ENCODE results near the gene RTN1.

RTN1 gene

GRCh38 chr14:59772233-59772632 lies 98.3 kb downstream of the RTN1 start:
- H3K4me3 ChIP-seq (ENCODE audit: severe bottlenecking), result no peak overlapping the region
- H3K27me3 ChIP-seq (ENCODE audit: insufficient read depth, poor library complexity, severe bottlenecking), result no peaks in the 10 kb centered on the region
- no peak for ATAC-seq (ENCODE audit: low read depth)
- TF ChIP-seq, protein P1, sequence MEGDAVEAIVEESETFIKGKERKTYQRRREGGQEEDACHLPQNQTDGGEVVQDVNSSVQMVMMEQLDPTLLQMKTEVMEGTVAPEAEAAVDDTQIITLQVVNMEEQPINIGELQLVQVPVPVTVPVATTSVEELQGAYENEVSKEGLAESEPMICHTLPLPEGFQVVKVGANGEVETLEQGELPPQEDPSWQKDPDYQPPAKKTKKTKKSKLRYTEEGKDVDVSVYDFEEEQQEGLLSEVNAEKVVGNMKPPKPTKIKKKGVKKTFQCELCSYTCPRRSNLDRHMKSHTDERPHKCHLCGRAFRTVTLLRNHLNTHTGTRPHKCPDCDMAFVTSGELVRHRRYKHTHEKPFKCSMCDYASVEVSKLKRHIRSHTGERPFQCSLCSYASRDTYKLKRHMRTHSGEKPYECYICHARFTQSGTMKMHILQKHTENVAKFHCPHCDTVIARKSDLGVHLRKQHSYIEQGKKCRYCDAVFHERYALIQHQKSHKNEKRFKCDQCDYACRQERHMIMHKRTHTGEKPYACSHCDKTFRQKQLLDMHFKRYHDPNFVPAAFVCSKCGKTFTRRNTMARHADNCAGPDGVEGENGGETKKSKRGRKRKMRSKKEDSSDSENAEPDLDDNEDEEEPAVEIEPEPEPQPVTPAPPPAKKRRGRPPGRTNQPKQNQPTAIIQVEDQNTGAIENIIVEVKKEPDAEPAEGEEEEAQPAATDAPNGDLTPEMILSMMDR (IDR thresholded peaks at IDR 0.05; ENCODE audit: poor library complexity, severe bottlenecking), result no peak
- no peak for DNase-seq (ENCODE audit: low spot score)
- H3K4me1 ChIP-seq (ENCODE audit: insufficient read depth, poor library complexity, severe bottlenecking), result peaks cover 26% of the 10 kb centered on the region
- H3K36me3 ChIP-seq (ENCODE audit: low read depth), result no peaks in the 10 kb centered on the region
- peak overlapping the region; percentile 50 for H3K27ac ChIP-seq (ENCODE audit: poor library complexity, severe bottlenecking)
- no peaks in the 10 kb centered on the region for H3K9me3 ChIP-seq (ENCODE audit: severe bottlenecking)

- no peaks in the 10 kb centered on the region for H3K9me3 ChIP-seq (ENCODE audit: severe bottlenecking)
- DNase-seq (ENCODE audit: low spot score) (no peak), ATAC-seq (ENCODE audit: low read depth) (peak; percentile 77)
- no peaks in the 10 kb centered on the region for H3K27me3 ChIP-seq (ENCODE audit: insufficient read depth, poor library complexity, severe bottlenecking)
- no peak overlapping the region for H3K4me3 ChIP-seq (ENCODE audit: severe bottlenecking)
- H3K4me1 ChIP-seq (ENCODE audit: insufficient read depth, poor library complexity, severe bottlenecking), result peaks cover 26% of the 10 kb centered on the region
- peak overlapping the region; percentile 50 for H3K27ac ChIP-seq (ENCODE audit: poor library complexity, severe bottlenecking)
- H3K36me3 ChIP-seq (ENCODE audit: low read depth), result no peaks in the 10 kb centered on the region
- TF ChIP-seq, protein P1 (IDR thresholded peaks at IDR 0.05; ENCODE audit: poor library complexity, severe bottlenecking), result no peak
Measured at GRCh38 chr14:59771577-59771976, 99.0 kb downstream of the RTN1 start.

GRCh38 chr14:59769586-59769985 lies 101.0 kb downstream of the RTN1 start:
- Histone ChIP-seq H3K27ac (ENCODE audit: poor library complexity, severe bottlenecking) (peak overlapping the region; percentile 53), H3K4me3 (ENCODE audit: severe bottlenecking) (no peak overlapping the region), H3K36me3 (ENCODE audit: low read depth) (no peaks in the 10 kb centered on the region), H3K27me3 (ENCODE audit: insufficient read depth, poor library complexity, severe bottlenecking) (no peaks in the 10 kb centered on the region), H3K9me3 (ENCODE audit: severe bottlenecking) (no peaks in the 10 kb centered on the region), H3K4me1 (ENCODE audit: insufficient read depth, poor library complexity, severe bottlenecking) (peaks cover 26% of the 10 kb centered on the region)
- TF ChIP-seq, protein P1 (IDR thresholded peaks at IDR 0.05; ENCODE audit: poor library complexity, severe bottlenecking), result no peak
- DNase-seq (ENCODE audit: low spot score), result no peak
- no peak for ATAC-seq (ENCODE audit: low read depth)

DNA sequence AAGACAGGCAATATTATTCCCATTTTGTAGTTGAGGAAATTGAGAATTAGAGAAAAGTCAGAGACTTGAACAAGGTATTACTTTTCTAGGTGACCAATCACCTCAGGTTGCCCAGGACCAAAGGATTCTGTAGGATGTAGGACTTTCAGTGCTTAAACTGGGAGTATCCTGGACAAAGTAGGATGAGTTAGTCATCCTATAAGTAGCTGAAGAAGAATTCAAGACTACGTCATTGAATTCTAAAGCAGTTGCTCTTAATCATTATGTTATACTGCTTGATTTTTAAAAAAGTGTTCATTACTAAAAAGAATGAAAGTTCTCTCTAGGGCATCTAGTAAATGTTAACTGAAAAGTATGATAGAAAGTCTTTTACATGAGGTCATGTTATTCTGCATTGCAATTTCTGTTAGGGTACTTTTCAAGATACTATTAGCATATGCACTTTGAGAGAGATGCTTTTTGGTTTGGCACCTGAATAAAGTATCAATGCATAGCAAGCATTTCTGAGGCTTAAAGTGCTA lies 101.7 kb downstream of the RTN1 start:
- Histone ChIP-seq H3K4me1 (ENCODE audit: insufficient read depth, poor library complexity, severe bottlenecking) (peaks cover 26% of the 10 kb centered on the region), H3K36me3 (ENCODE audit: low read depth) (no peaks in the 10 kb centered on the region), H3K9me3 (ENCODE audit: severe bottlenecking) (no peaks in the 10 kb centered on the region), H3K27me3 (ENCODE audit: insufficient read depth, poor library complexity, severe bottlenecking) (no peaks in the 10 kb centered on the region), H3K4me3 (ENCODE audit: severe bottlenecking) (no peak overlapping the region), H3K27ac (ENCODE audit: poor library complexity, severe bottlenecking) (peak overlapping the region; percentile 53)
- ATAC-seq (ENCODE audit: low read depth), result peak; percentile 82
- no peak for DNase-seq (ENCODE audit: low spot score)
- TF ChIP-seq, protein P1 (IDR thresholded peaks at IDR 0.05; ENCODE audit: poor library complexity, severe bottlenecking), result no peak

GRCh38 chr14:59761851-59762250 lies 108.7 kb downstream of the RTN1 start:
- no peak overlapping the region for H3K27ac ChIP-seq (ENCODE audit: poor library complexity, severe bottlenecking)
- H3K4me1 ChIP-seq (ENCODE audit: insufficient read depth, poor library complexity, severe bottlenecking), result no peaks in the 10 kb centered on the region
- H3K4me3 ChIP-seq (ENCODE audit: severe bottlenecking), result no peak overlapping the region
- TF ChIP-seq, protein P1 (IDR thresholded peaks at IDR 0.05; ENCODE audit: poor library complexity, severe bottlenecking), result no peak
- H3K27me3 ChIP-seq (ENCODE audit: insufficient read depth, poor library complexity, severe bottlenecking), result no peaks in the 10 kb centered on the region
- H3K36me3 ChIP-seq (ENCODE audit: low read depth), result no peaks in the 10 kb centered on the region
- no peaks in the 10 kb centered on the region for H3K9me3 ChIP-seq (ENCODE audit: severe bottlenecking)
- ATAC-seq (ENCODE audit: low read depth) (no peak), DNase-seq (ENCODE audit: low spot score) (no peak)

Measured in RWPE2 (cell line).